ENCODE data around the gene NME9.

DNA sequence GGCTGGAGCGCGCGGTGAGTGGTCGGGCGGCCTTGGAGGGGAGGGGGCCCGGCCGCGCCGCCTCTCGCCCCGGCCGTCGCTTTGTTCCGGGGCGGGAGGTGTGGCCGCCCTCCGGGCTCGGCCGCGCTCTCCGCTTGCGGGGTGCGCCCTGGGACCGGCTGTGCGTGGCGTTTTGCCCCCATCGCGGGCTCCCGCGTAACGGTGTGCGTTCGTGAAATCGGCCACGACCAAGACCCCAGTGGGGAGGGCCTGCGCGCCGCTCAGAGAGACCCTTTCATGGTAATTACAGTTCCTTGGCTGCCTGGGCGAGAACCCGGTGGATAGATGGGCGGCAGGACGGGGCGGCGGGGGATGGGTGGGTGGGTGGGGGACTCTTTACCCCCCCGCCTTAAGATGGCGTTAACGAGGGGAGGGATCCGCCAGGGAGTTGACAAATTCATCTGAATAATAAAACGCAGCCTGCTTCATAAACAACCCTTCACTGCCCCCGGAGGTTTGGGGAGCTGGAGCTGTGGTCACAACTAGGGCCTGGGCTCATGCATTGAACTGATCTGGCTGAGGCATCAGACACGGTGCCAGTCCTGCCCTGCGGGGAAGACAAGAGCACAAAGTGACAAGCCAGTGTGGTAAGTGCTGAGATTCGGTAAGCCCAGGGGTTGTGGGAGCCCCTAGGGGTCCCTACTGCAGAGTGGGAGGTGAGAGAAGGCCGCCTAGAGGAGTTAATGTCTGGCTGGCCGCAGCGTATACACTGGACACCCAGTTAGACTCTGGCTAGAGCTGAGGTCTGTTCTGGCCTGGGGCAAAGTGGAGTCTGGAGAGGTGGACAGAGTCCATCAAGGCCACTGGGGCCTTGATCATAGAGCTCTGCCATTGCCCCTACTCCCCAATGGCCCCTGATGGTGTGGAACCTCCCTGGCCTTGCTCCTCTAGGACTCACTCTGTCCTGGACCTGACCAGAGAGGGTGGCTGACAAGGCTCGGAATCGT, 19.4 kb upstream of the NME9 start:
- TF ChIP-seq, protein P1, sequence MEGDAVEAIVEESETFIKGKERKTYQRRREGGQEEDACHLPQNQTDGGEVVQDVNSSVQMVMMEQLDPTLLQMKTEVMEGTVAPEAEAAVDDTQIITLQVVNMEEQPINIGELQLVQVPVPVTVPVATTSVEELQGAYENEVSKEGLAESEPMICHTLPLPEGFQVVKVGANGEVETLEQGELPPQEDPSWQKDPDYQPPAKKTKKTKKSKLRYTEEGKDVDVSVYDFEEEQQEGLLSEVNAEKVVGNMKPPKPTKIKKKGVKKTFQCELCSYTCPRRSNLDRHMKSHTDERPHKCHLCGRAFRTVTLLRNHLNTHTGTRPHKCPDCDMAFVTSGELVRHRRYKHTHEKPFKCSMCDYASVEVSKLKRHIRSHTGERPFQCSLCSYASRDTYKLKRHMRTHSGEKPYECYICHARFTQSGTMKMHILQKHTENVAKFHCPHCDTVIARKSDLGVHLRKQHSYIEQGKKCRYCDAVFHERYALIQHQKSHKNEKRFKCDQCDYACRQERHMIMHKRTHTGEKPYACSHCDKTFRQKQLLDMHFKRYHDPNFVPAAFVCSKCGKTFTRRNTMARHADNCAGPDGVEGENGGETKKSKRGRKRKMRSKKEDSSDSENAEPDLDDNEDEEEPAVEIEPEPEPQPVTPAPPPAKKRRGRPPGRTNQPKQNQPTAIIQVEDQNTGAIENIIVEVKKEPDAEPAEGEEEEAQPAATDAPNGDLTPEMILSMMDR (IDR thresholded peaks at IDR 0.05 in 4 of 5, conservative IDR thresholded peaks at IDR 0.05 in 1 of 5) = no peak
- TF ChIP-seq POLR2A (IDR thresholded peaks at IDR 0.05) = peak in 1 of 2 donors; percentile 50
